Endothelial cell (in vitro differentiated cells): ENCODE measurements around the gene JAZF1. TPM values are rescaled to one million over a fixed set of nuclear protein-coding genes. Genes with fewer than 3 reads are reported as not detected.

Experiments used
- DNase-seq: peaks from one replicate; pipeline ENCODE4 v3.0.0; 2021; ENCODE audit warnings: low spot score
- H3K27ac Mint-ChIP-seq: one replicate; pipeline ENCODE4 v1.8.0; 2021; ENCODE audit warnings: mixed read lengths, inconsistent platforms; ENCODE audit not compliant: unreplicated experiment
- H3K27me3 Mint-ChIP-seq: one replicate; pipeline ENCODE4 v1.8.0; 2021; ENCODE audit warnings: mild to moderate bottlenecking, moderate library complexity, mixed read lengths, inconsistent platforms; ENCODE audit not compliant: unreplicated experiment
- H3K36me3 Mint-ChIP-seq: one replicate; pipeline ENCODE4 v1.8.0; 2021; ENCODE audit warnings: mild to moderate bottlenecking, low read depth, mixed read lengths, inconsistent platforms; ENCODE audit not compliant: unreplicated experiment
- H3K4me1 Mint-ChIP-seq: one replicate; pipeline ENCODE4 v1.8.0; 2021; ENCODE audit warnings: mild to moderate bottlenecking, mixed read lengths, inconsistent platforms; ENCODE audit not compliant: unreplicated experiment
- H3K4me3 Mint-ChIP-seq: one replicate; pipeline ENCODE4 v1.8.0; 2021; ENCODE audit warnings: mild to moderate bottlenecking, mixed read lengths, inconsistent platforms; ENCODE audit not compliant: unreplicated experiment
- H3K9me3 Mint-ChIP-seq: one replicate; pipeline ENCODE4 v1.8.0; 2021; ENCODE audit warnings: mixed read lengths, inconsistent platforms; ENCODE audit not compliant: unreplicated experiment
- total RNA-seq: library from RNA; stranded (reverse); fragmentation: NEBNext Ultra II Directional; extraction: Animal tissue kit (Norgen Biotek cat#: 25700); gene quantifications from one replicate; pipeline ENCODE4 v1.2.1, GENCODE V29; 2021; ENCODE audit not compliant: unreplicated experiment
- TF ChIP-seq, protein P1 (sequence below): fragments of 200-600 bp; sonication (generic); IDR thresholded peaks from one replicate; pipeline ENCODE4 v1.5.0; 2021; ENCODE audit warnings: antibody characterized with exemption; ENCODE audit not compliant: unreplicated experiment

JAZF1 gene
- total RNA-seq, 1 donor from 2014 or later, result 8.5 TPM

GRCh38 chr7:27810186-27810585 lies 370.4 kb downstream of the JAZF1 start:
- Mint-ChIP-seq H3K4me1 (no peaks in the 10 kb centered on the region), H3K27me3 (peaks cover 2% of the 10 kb centered on the region), H3K4me3 (no peak overlapping the region), H3K27ac (no peak overlapping the region), H3K9me3 (no peaks in the 10 kb centered on the region), H3K36me3 (peaks cover 4% of the 10 kb centered on the region)
- TF ChIP-seq, protein P1, sequence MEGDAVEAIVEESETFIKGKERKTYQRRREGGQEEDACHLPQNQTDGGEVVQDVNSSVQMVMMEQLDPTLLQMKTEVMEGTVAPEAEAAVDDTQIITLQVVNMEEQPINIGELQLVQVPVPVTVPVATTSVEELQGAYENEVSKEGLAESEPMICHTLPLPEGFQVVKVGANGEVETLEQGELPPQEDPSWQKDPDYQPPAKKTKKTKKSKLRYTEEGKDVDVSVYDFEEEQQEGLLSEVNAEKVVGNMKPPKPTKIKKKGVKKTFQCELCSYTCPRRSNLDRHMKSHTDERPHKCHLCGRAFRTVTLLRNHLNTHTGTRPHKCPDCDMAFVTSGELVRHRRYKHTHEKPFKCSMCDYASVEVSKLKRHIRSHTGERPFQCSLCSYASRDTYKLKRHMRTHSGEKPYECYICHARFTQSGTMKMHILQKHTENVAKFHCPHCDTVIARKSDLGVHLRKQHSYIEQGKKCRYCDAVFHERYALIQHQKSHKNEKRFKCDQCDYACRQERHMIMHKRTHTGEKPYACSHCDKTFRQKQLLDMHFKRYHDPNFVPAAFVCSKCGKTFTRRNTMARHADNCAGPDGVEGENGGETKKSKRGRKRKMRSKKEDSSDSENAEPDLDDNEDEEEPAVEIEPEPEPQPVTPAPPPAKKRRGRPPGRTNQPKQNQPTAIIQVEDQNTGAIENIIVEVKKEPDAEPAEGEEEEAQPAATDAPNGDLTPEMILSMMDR, result no peak
- DNase-seq, result no peak

DNA sequence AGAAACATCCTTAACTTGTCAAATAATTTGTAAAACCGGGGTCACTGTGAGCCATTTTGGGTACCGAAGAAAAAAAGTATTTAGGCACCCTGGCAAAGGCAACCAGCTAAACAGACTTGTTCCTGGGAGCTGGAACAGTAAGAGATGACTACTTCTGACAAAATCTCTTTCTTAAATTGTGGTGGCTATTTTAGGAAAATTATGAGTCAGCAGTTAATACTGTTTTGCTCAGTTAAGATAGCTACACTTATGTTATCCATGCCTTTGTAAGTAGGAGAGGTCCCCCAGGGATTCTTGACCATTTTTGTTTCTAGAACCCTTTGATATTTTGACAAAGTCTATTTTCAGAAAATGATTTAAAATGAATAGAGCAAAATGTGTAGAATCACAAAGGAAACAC lies 372.0 kb downstream of the JAZF1 start:
- no peaks in the 10 kb centered on the region for H3K4me1 Mint-ChIP-seq
- no peaks in the 10 kb centered on the region for H3K9me3 Mint-ChIP-seq
- DNase-seq, result no peak
- no peaks in the 10 kb centered on the region for H3K36me3 Mint-ChIP-seq
- TF ChIP-seq, protein P1, result no peak
- peaks cover 5% of the 10 kb centered on the region for H3K27me3 Mint-ChIP-seq
- no peak overlapping the region for H3K4me3 Mint-ChIP-seq
- H3K27ac Mint-ChIP-seq, result no peak overlapping the region

- Mint-ChIP-seq H3K27me3 (peaks cover 6% of the 10 kb centered on the region), H3K9me3 (no peaks in the 10 kb centered on the region), H3K36me3 (no peaks in the 10 kb centered on the region), H3K4me3 (no peak overlapping the region), H3K4me1 (no peaks in the 10 kb centered on the region), H3K27ac (no peak overlapping the region)
- TF ChIP-seq, protein P1, result no peak
- no peak for DNase-seq
Measured at GRCh38 chr7:27804139-27804538, 376.5 kb downstream of the JAZF1 start.

- no peaks in the 10 kb centered on the region for H3K36me3 Mint-ChIP-seq
- no peak overlapping the region for H3K4me3 Mint-ChIP-seq
- no peaks in the 10 kb centered on the region for H3K4me1 Mint-ChIP-seq
- H3K27ac Mint-ChIP-seq, result no peak overlapping the region
- TF ChIP-seq, protein P1, result no peak
- DNase-seq, result no peak
- H3K9me3 Mint-ChIP-seq, result no peaks in the 10 kb centered on the region
- peaks cover 4% of the 10 kb centered on the region for H3K27me3 Mint-ChIP-seq
Measured at GRCh38 chr7:27802999-27803398, 377.6 kb downstream of the JAZF1 start.

DNA sequence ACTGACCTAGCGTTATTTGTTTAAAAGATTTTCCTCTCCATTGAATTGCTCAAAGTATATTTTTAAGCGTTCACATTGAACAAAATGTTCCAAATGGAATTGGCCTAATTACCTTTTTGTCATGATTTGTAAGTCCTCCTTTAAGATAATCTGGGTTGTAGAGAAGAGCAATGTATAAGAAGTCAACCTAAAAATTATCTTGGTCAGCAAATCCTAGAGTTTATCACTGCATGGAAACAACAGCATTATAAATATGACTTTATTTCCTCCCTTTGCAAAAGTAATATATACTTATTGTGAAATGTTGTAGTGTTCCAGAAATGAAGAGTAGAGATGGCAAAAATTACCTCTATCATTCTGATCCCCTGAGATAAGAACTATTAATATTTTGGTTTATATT lies 381.4 kb downstream of the JAZF1 start:
- no peak for DNase-seq
- H3K27me3 Mint-ChIP-seq, result peaks cover 2% of the 10 kb centered on the region
- H3K4me3 Mint-ChIP-seq, result no peak overlapping the region
- H3K27ac Mint-ChIP-seq, result no peak overlapping the region
- no peaks in the 10 kb centered on the region for H3K36me3 Mint-ChIP-seq
- TF ChIP-seq, protein P1, result no peak
- H3K4me1 Mint-ChIP-seq, result no peaks in the 10 kb centered on the region
- H3K9me3 Mint-ChIP-seq, result no peaks in the 10 kb centered on the region
